NCI-H2029 (cell line): ENCODE measurements around the gene ZNF777.
"Not testable (repeated sequence)": the region's sequence is repeated elsewhere in the genome, so short reads cannot be mapped to it uniquely, and the experiment has no call there.

Source experiments
- DNase-seq: peaks from one replicate; lab custom pipeline; 2025; lab: John Stamatoyannopoulos, UW

Gene ZNF777

GRCh38 chr7:149414171-149414570 lies 46.7 kb downstream of the ZNF777 start:
- DNase-seq: no peak

- not testable (repeated sequence) for DNase-seq
Measured at GRCh38 chr7:149413083-149413482, 47.8 kb downstream of the ZNF777 start.

- DNase-seq: no peak
Measured at GRCh38 chr7:149409895-149410294, 51.0 kb downstream of the ZNF777 start.

- DNase-seq: no peak
Measured at GRCh38 chr7:149404825-149405224, 56.0 kb downstream of the ZNF777 start.

- DNase-seq: no peak
Measured at GRCh38 chr7:149404396-149404795, 56.5 kb downstream of the ZNF777 start.

GRCh38 chr7:149398195-149398820 lies 62.6 kb downstream of the ZNF777 start:
- DNase-seq: no peak

GRCh38 chr7:149397470-149398043 lies 63.3 kb downstream of the ZNF777 start:
- DNase-seq: no peak

- not testable (repeated sequence) for DNase-seq
Measured at GRCh38 chr7:149388550-149389335, 72.1 kb downstream of the ZNF777 start.

- DNase-seq: not testable (repeated sequence)
Measured at GRCh38 chr7:149386514-149386913, 74.3 kb downstream of the ZNF777 start.

GRCh38 chr7:149385195-149385950 lies 75.5 kb downstream of the ZNF777 start:
- no peak for DNase-seq
